ENCODE results near the gene USP2.

The USP2 gene

GRCh38 chr11:119415966-119416365 is 34.5 kb upstream of the USP2 start:
- POLR2A ChIA-PET = interaction anchor here (2.3 to 2.7 kb wide), 3 partner anchors 16 to 59 kb away, joined by 9 to 20 read pairs (median 16); no protein-coding TSS in a partner anchor
- DNase-seq (ENCODE audit: low read depth, low spot score) = no peak
- TF ChIP-seq, protein P1, sequence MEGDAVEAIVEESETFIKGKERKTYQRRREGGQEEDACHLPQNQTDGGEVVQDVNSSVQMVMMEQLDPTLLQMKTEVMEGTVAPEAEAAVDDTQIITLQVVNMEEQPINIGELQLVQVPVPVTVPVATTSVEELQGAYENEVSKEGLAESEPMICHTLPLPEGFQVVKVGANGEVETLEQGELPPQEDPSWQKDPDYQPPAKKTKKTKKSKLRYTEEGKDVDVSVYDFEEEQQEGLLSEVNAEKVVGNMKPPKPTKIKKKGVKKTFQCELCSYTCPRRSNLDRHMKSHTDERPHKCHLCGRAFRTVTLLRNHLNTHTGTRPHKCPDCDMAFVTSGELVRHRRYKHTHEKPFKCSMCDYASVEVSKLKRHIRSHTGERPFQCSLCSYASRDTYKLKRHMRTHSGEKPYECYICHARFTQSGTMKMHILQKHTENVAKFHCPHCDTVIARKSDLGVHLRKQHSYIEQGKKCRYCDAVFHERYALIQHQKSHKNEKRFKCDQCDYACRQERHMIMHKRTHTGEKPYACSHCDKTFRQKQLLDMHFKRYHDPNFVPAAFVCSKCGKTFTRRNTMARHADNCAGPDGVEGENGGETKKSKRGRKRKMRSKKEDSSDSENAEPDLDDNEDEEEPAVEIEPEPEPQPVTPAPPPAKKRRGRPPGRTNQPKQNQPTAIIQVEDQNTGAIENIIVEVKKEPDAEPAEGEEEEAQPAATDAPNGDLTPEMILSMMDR (IDR thresholded peaks at IDR 0.05; ENCODE audit: insufficient read depth, low read length, missing control alignments) = no peak
- CTCF ChIA-PET = interaction anchor here (1.1 to 11.6 kb wide), 6 partner anchors 16 to 60 kb away, joined by 3 to 103 read pairs (median 11); no protein-coding TSS in a partner anchor
- H3K4me3 ChIP-seq (ENCODE audit: low read depth, low read length) = no peak overlapping the region

GRCh38 chr11:119415517-119415916 is 34.0 kb upstream of the USP2 start:
- DNase-seq (ENCODE audit: low read depth, low spot score) = no peak
- POLR2A ChIA-PET = interaction anchor here (1.1 to 2.7 kb wide), 2 partner anchors 59 to 78 kb away, joined by 5 to 16 read pairs; no protein-coding TSS in a partner anchor
- CTCF ChIA-PET = interaction anchor here (1.1 to 11.6 kb wide), 6 partner anchors 17 to 65 kb away, joined by 3 to 103 read pairs (median 7); no protein-coding TSS in a partner anchor

GRCh38 chr11:119414734-119415133 is 33.2 kb upstream of the USP2 start:
- POLR2A ChIA-PET = interaction anchor here (0.8 to 2.7 kb wide), 5 partner anchors 8 to 77 kb away, joined by 4 to 16 read pairs (median 5); partner anchors contain the start of gene THY1
- CTCF ChIA-PET = interaction anchor here (1.0 to 11.6 kb wide), 8 partner anchors 11 to 65 kb away, joined by 3 to 103 read pairs (median 4); no protein-coding TSS in a partner anchor
- DNase-seq (ENCODE audit: low read depth, low spot score) = no peak
- TF ChIP-seq, protein P1 (IDR thresholded peaks at IDR 0.05; ENCODE audit: insufficient read depth, low read length, missing control alignments) = no peak
- no peak overlapping the region for H3K4me3 ChIP-seq (ENCODE audit: low read depth, low read length)

More at GRCh38 chr11:119415517-119415916, 34.0 kb upstream of the USP2 start:
- TF ChIP-seq, protein P1 (IDR thresholded peaks at IDR 0.05; ENCODE audit: insufficient read depth, low read length, missing control alignments) = no peak
- no peak overlapping the region for H3K4me3 ChIP-seq (ENCODE audit: low read depth, low read length)

GRCh38 chr11:119414321-119414720 is 32.8 kb upstream of the USP2 start:
- CTCF ChIA-PET = interaction anchor here (1.0 to 11.6 kb wide), 5 partner anchors 12 to 66 kb away, joined by 3 to 103 read pairs (median 4); no protein-coding TSS in a partner anchor
- TF ChIP-seq, protein P1 (IDR thresholded peaks at IDR 0.05; ENCODE audit: insufficient read depth, low read length, missing control alignments) = no peak

DNA sequence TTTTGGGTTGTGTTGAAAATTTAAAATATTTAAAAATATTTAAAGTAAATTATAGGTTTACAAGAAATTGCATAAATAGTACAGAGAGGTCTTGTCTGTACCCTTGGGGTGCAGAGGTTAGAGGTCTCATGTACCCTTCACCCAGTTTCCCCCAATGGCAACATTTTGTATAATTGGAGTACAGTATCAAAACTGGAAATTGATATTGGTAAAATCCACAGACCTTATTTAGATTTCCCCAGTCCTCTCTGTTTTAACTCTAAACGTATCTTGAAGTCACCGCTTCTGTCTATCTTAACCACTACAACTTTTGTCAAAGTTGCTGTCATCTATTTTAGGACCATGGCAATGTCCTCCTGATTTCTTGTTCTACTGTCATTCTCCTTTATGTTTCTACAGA is 30.6 kb upstream of the USP2 start:
- TF ChIP-seq, protein P1 (IDR thresholded peaks at IDR 0.05; ENCODE audit: insufficient read depth, low read length, missing control alignments) = no peak
- ChIA-PET CTCF (interaction anchor here (1.0 to 2.8 kb wide), 2 partner anchors 63 to 122 kb away, joined by 3 to 13 read pairs; no protein-coding TSS in a partner anchor), POLR2A (no interaction called here)
- no peak overlapping the region for H3K4me3 ChIP-seq (ENCODE audit: low read depth, low read length)
- DNase-seq (ENCODE audit: low read depth, low spot score) = no peak

More at GRCh38 chr11:119414321-119414720, 32.8 kb upstream of the USP2 start:
- H3K4me3 ChIP-seq (ENCODE audit: low read depth, low read length) = no peak overlapping the region
- POLR2A ChIA-PET = interaction anchor here (0.8 to 2.7 kb wide), 5 partner anchors 9 to 77 kb away, joined by 4 to 16 read pairs (median 5); partner anchors contain the start of gene THY1
- DNase-seq (ENCODE audit: low read depth, low spot score) = no peak

DNA sequence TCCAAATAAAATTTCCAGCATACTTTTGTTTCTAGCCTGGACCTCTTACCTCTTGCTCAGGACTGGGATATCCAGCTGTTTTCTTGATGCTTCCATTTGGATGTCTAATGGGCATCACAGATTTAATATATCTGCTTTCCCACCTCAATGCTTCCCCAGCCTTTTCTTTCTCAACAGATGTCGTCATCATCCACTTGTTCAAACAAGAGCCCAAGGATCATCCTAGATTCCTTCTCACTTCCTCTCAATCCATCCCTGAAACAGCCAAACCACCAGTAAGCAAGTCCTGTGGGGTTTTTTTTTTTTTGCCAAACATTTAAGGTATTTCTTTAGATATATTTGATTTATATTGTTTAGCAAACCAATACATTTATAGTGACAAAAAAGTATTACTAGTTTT is 29.0 kb upstream of the USP2 start:
- POLR2A ChIA-PET = no interaction called here
- TF ChIP-seq, protein P1 (IDR thresholded peaks at IDR 0.05; ENCODE audit: insufficient read depth, low read length, missing control alignments) = no peak

More for the DNA sequence above, 29.0 kb upstream of the USP2 start:
- H3K4me3 ChIP-seq (ENCODE audit: low read depth, low read length) = no peak overlapping the region
- CTCF ChIA-PET = interaction anchor here (1.0 to 2.8 kb wide), 6 partner anchors 24 to 70 kb away, joined by 3 to 13 read pairs (median 8); partner anchors contain the start of gene USP2
- DNase-seq (ENCODE audit: low read depth, low spot score) = no peak

Data from AG04449 (cell line).